MM.1S (cell line): ENCODE results near the gene MTA3.
"Not testable (repeated sequence)": the region's sequence is repeated elsewhere in the genome, so short reads cannot be mapped to it uniquely, and the experiment has no call there.

Experiments used
- DNase-seq: peaks from one replicate; pipeline ENCODE4 v3.0.0-alpha.2; 2015
- H2AFZ ChIP-seq: fragments of 300-600 bp; sonication (generic); 2 replicates; pipeline ENCODE4 v1.6.0; 2016; ENCODE audit warnings: antibody characterized with exemption, low read length
- H3F3A ChIP-seq: fragments of 300-600 bp; sonication (generic); 2 replicates; pipeline ENCODE4 v1.6.1; 2016; ENCODE audit warnings: mild to moderate bottlenecking, antibody characterized with exemption, low read length, moderate library complexity, mixed read lengths; ENCODE audit not compliant: insufficient read depth
- H3K27ac ChIP-seq: fragments of 300-600 bp; sonication (generic); 2 replicates; pipeline ENCODE4 v1.5.1; 2016; ENCODE audit warnings: mild to moderate bottlenecking, low read length
- H3K27me3 ChIP-seq: fragments of 300-600 bp; sonication (generic); replicated peaks from 2 replicates; pipeline ENCODE4 v1.6.0; 2016; ENCODE audit warnings: low read length; ENCODE audit not compliant: insufficient read depth
- H3K36me3 ChIP-seq: fragments of 300-600 bp; sonication (generic); replicated peaks from 2 replicates; pipeline ENCODE4 v1.6.1; 2016; ENCODE audit warnings: mild to moderate bottlenecking, low read length, mixed read lengths; ENCODE audit not compliant: insufficient read depth
- H3K4me1 ChIP-seq: fragments of 300-600 bp; sonication (generic); 2 replicates; pipeline ENCODE4 v1.6.1; 2016; ENCODE audit warnings: low read length, mixed read lengths
- H3K4me2 ChIP-seq: fragments of 300-600 bp; sonication (generic); 2 replicates; pipeline ENCODE4 v1.6.0; 2016; ENCODE audit warnings: low read depth, low read length
- H3K4me3 ChIP-seq: fragments of 300-600 bp; sonication (generic); 2 replicates; pipeline ENCODE4 v1.5.1; 2016; ENCODE audit warnings: low read length, mixed read lengths
- H3K79me2 ChIP-seq: fragments of 300-600 bp; sonication (generic); 2 replicates; pipeline ENCODE4 v1.6.1; 2016; ENCODE audit warnings: mixed run types, low read length, mixed read lengths
- H3K9ac ChIP-seq: fragments of 300-600 bp; sonication (generic); 2 replicates; pipeline ENCODE4 v1.6.1; 2016; ENCODE audit warnings: low read length, mixed read lengths
- H3K9me2 ChIP-seq: fragments of 300-600 bp; sonication (generic); replicated peaks from 2 replicates; pipeline ENCODE4 v1.6.1; 2016; ENCODE audit warnings: mild to moderate bottlenecking, low read length, mixed read lengths; ENCODE audit not compliant: insufficient read depth
- H3K9me3 ChIP-seq: fragments of 300-600 bp; sonication (generic); replicated peaks from 2 replicates; pipeline ENCODE4 v1.6.1; 2016; ENCODE audit warnings: mild to moderate bottlenecking, low read length, mixed read lengths; ENCODE audit not compliant: insufficient read depth
- H4K20me1 ChIP-seq: fragments of 300-600 bp; sonication (generic); 2 replicates; pipeline ENCODE4 v1.6.1; 2016; ENCODE audit warnings: mild to moderate bottlenecking, low read length, moderate library complexity, mixed read lengths; ENCODE audit not compliant: insufficient read depth
- EZH2 ChIP-seq: fragments of 300-600 bp; sonication (generic); optimal IDR thresholded peaks from 2 replicates; pipeline ENCODE3; 2017; ENCODE audit warnings: low read depth, mild to moderate bottlenecking, antibody characterized with exemption, low read length, mixed read lengths
- EZH2phosphoT487 ChIP-seq: fragments of 300-600 bp; sonication (generic); IDR thresholded peaks from 2 replicates; pipeline ENCODE4 v1.6.1; 2018; ENCODE audit warnings: antibody characterized with exemption, low read length
- TF ChIP-seq, protein P1 (sequence below): fragments of 300-600 bp; sonication (generic); IDR thresholded peaks from 2 replicates; pipeline ENCODE4 v1.5.1; 2016; ENCODE audit warnings: antibody characterized with exemption, low read length, mixed read lengths

The MTA3 gene

DNA sequence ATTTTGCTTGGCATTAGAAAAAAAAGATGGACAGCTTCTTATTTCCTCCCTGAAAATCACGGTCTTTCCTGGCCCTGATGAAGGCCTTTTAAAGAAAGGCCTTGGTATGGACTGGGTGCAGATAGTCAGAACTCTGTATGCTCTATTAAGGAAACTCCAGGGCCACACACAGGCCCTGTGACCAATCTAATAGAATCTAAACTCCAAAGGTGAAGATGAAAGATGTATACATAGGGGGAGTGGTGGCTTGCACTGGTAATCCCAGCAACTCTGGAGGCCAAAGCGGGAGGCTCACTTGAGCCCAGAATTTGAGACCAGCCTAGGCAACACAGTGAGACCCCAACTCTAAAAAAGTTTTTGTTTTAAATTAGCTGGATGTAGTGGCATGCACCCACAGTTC is 158.2 kb downstream of the MTA3 start:
- no peak overlapping the region for H3K27ac ChIP-seq
- no peaks in the 10 kb centered on the region for H3K27me3 ChIP-seq
- no peaks in the 10 kb centered on the region for H4K20me1 ChIP-seq
- no peak overlapping the region for H3K4me2 ChIP-seq
- no peaks in the 10 kb centered on the region for H3K4me1 ChIP-seq
- no peaks in the 10 kb centered on the region for H3K9me3 ChIP-seq
- no peak overlapping the region for H2AFZ ChIP-seq
- no peak for TF ChIP-seq EZH2phosphoT487
- TF ChIP-seq EZH2 = no peak
- TF ChIP-seq, protein P1, sequence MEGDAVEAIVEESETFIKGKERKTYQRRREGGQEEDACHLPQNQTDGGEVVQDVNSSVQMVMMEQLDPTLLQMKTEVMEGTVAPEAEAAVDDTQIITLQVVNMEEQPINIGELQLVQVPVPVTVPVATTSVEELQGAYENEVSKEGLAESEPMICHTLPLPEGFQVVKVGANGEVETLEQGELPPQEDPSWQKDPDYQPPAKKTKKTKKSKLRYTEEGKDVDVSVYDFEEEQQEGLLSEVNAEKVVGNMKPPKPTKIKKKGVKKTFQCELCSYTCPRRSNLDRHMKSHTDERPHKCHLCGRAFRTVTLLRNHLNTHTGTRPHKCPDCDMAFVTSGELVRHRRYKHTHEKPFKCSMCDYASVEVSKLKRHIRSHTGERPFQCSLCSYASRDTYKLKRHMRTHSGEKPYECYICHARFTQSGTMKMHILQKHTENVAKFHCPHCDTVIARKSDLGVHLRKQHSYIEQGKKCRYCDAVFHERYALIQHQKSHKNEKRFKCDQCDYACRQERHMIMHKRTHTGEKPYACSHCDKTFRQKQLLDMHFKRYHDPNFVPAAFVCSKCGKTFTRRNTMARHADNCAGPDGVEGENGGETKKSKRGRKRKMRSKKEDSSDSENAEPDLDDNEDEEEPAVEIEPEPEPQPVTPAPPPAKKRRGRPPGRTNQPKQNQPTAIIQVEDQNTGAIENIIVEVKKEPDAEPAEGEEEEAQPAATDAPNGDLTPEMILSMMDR = no peak
- DNase-seq = no peak
- no peaks in the 10 kb centered on the region for H3K9me2 ChIP-seq
- no peaks in the 10 kb centered on the region for H3F3A ChIP-seq
- no peak overlapping the region for H3K4me3 ChIP-seq
- H3K36me3 ChIP-seq = no peaks in the 10 kb centered on the region
- H3K9ac ChIP-seq = no peak overlapping the region
- H3K79me2 ChIP-seq = no peaks in the 10 kb centered on the region

- not testable (repeated sequence) for H3K4me3 ChIP-seq, H3K4me1 ChIP-seq, H3K79me2 ChIP-seq, H3F3A ChIP-seq, H3K9me2 ChIP-seq, H3K4me2 ChIP-seq, H3K27ac ChIP-seq, H3K36me3 ChIP-seq, H3K9me3 ChIP-seq, H2AFZ ChIP-seq, H3K9ac ChIP-seq, DNase-seq, H4K20me1 ChIP-seq, H3K27me3 ChIP-seq
Observed at GRCh38 chr2:42731316-42731715, 162.9 kb downstream of the MTA3 start.

DNA sequence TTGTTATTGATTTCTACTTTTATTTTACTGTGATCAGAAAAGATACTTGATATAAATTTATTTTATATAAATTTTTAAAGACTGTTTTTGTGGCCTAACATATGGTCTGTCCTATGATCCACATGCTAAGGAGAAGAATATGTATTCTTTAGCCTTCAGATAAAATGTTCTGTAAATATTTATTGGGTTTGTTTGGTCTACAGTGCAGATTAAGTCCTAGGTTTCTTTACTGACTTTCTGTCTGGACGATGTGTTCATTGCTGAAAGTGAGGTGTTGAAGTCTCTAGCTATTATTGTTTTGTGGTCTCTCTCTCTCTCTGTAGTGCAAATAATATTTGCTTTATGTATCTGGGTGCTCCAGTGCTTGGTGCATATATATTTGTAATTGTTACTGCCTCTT is 165.4 kb downstream of the MTA3 start:
- Histone ChIP-seq H3K27me3 (no peaks in the 10 kb centered on the region), H3K4me1 (no peaks in the 10 kb centered on the region), H4K20me1 (no peaks in the 10 kb centered on the region), H3K27ac (no peak overlapping the region), H3K9me2 (no peaks in the 10 kb centered on the region), H3K36me3 (no peaks in the 10 kb centered on the region), H3K9me3 (no peaks in the 10 kb centered on the region), H3K79me2 (no peaks in the 10 kb centered on the region), H3K4me3 (no peak overlapping the region), H3F3A (no peaks in the 10 kb centered on the region), H3K9ac (no peak overlapping the region), H2AFZ (no peak overlapping the region), H3K4me2 (no peak overlapping the region)
- TF ChIP-seq, protein P1 = no peak
- TF ChIP-seq EZH2 (no peak), EZH2phosphoT487 (no peak)
- no peak for DNase-seq

DNA sequence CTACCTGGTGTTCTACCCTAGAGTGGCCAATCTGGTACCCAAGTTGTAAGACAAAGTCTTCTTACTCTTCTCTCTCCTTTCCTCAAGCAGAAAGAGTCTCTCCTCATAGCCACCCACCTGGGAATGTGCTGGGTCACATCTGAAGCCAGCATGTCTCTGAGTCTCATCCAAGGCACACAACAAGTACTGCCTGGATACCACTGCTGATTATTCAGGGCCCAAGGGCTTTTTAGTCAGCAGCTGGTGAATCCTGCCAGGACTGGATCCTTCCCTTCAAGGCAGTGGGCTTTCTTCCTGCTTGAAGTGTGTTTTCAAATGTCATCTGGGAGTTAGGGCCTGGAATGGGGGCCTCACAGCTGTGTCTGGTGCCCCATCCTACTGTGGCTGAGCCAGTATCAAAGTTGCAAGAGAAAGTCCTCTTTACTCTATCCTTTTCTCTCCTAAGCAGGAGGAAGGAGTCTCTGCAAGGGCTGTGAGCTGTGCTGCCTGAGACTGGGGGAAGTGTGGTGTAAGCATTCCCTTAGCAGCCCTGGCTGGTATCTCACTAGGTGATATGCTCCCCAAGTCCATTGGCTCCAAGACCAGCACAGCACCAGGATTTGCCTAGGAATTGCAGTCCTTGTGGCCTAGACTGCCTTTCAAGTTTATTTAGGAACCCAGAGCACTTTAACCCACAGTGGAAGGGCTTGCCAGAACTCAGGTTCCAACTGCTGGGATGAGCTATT is 168.3 kb downstream of the MTA3 start:
- Histone ChIP-seq H4K20me1 (no peaks in the 10 kb centered on the region), H3K9me2 (no peaks in the 10 kb centered on the region; the same call in 1 of the 2 replicates), H3K4me1 (no peaks in the 10 kb centered on the region), H3K4me2 (no peak overlapping the region), H3K36me3 (no peaks in the 10 kb centered on the region), H3K27ac (no peak overlapping the region), H2AFZ (no peak overlapping the region), H3K9ac (no peak overlapping the region), H3F3A (no peaks in the 10 kb centered on the region), H3K9me3 (no peaks in the 10 kb centered on the region), H3K27me3 (no peaks in the 10 kb centered on the region), H3K79me2 (no peaks in the 10 kb centered on the region), H3K4me3 (no peak overlapping the region)
- no peak for TF ChIP-seq EZH2
- no peak for TF ChIP-seq EZH2phosphoT487
- TF ChIP-seq, protein P1 = no peak
- no peak for DNase-seq
